Activated CD8-positive, alpha-beta memory T cell treated with anti-CD3 and anti-CD28 coated beads for 4 hours (primary cell): ENCODE data around the gene MBP.

Source experiments
- DNase-seq, 2 donors: peaks; one replicate each; pipeline ENCODE4 v3.0.0-alpha.2; 2020; ENCODE audit warnings: low read depth in 2 of 2

MBP gene

GRCh38 chr18:76988031-76988826 is 144.4 kb downstream of the MBP start:
- no peak for DNase-seq

DNA sequence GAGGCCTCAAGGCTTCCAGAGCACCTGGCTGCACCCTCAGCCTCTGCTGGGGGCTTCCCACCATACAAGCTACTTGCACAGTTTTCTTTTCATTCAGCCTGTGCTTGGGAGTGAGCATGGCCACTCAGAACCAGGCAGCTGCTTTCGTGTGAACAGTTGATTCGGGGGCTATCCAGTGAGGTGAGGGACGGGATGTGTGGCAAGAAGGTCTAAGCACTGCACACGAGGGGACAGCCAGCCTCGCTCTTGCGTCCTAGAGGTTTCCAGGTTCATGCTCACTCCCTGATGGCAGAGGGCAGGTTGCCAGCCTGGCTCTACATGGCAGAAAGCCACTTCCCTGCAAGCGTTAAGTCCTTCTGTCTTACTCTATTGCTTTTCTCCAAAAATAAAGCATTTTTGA is 146.2 kb downstream of the MBP start:
- no peak for DNase-seq

- no peak for DNase-seq
Observed at GRCh38 chr18:76985951-76986236, 146.7 kb downstream of the MBP start.

DNA sequence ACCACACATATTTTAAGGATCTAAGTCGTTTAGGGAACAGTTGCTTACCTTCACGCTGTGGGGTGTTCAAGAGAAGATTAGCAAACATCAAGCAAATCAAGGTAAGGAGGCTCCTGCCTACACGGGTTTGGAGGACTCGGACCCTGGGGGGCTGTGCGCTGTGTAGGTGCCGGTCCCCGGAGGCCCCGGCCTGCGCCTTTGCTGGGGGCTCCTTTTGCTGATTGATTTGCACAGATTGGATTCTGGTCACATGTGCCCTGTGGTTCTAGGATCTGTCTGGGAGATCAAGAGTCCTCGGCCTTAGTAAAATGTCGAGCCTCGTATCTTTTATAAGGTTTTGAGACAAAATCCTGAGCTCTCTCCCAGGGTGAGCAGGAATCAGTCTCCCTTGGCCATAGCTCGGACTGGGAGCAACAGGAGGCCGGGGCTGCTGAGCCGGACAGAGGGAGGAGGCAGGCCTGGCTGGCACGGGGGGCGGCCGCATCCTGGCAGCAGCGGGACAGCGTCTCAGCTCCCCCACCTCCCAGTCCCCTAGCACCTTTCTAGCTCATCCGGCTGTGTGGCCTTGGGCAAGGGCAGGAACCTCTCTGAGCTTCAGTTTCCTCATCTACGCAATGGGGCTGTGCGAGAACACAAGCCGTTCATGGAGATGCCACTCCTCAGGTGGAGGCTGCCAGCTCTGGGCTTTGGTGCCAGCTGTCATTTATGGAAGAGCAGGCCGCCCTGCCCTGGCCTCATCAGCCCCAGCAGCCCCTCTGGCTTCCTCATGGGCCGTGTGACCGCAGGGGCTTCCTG is 147.2 kb downstream of the MBP start:
- no peak for DNase-seq

DNA sequence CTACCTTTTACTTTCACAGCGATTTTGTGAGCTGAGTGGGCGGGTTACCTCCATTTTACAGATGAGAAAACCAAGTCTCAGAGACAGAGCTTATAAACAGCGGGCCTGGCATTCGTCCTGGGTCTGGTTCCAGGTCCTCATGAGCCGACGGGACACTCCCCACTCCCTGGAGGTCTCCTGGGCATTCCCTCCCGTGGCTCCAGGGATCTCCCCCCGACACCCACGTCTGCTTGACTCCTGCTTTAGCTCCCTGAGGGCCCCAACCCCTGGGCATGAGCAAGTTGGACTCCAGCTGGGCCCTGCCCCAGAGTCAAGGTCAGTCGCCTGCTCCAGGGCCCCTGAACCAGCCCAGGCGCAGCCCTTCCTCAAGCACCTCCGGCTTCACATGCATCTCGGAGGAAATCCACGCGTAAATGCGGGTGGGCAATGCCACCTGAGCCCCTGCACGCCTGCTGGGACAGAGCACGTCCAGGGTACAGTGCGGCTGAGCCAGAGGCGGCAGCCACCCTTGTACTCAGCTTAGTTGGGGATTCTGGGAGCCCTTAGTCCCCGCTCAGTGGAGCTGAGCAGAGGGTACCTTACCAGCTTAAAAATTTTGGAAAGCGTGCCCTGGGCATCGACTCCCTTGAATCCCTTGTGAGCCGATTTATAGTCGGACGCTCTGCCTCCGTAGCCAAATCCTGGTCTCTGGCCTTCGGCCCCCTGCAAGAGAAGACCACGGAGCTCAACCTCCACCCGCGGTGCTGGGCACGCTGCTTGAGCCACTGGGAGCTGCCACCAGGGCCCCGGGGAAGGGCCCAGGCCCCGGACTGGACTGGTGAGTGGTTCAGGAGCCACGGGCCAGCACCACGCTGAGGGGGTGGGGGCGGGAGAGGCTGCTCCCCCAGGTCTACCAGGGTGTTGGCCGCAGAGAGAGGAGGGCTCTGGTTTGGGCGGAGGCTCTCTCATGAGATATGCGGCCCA is 148.1 kb downstream of the MBP start:
- no peak for DNase-seq

DNA sequence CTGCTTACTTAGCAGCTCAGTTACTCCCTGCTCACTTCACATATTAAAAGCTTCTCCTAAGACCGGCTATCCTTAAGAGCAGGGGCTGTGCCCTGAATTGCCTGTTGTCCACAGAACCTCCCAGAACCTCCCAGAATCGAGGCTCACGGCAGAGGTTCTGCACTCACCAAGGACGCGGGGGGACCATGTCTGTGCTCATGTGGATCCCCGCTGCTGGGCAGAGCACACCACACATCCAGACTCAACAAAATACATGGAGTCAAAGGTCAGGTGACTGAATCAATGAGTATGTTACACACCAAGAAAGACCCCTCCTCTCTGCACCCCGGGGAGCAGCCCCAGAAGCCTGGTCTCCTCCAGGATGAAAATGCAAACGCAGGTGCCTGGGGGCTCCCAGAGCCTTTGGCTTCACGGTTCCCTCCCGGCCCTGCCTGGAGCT is 149.0 kb downstream of the MBP start:
- DNase-seq: no peak

DNA sequence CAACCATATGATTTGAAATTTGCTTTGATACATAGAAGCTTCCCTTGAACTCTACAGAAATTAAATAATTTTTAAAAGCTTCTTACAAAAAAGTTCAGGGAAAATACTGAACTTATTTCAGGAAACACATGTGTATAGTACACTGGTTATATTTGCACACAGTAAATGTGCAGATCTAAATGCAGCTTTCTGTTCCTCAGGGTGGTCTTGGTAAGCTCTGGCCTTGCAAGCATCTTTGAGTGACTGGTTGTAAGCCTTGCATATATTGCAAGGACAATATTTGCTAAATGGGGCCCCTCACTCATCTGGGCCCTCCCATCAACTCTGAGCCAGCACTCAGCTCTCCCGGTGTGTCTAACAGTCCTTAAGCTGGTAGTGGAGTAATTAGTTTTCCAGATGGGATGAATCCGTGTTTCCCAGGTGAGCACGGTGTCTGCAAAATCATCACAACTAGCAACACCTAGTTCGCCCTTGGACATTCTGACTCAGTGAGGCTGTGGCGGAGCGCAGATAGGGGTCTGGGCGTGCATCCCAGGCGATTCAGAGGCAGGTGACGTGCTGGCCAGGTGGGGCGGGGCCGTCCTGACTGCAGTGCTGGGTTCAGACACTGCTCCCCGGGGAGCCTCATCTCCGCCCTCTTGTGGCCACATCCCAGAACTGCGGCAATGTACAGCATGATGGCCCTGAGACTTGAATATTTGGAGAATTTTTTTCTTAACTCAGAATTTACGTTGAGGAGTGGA is 149.6 kb downstream of the MBP start:
- peak; percentile 57 to 64 for DNase-seq

- DNase-seq: no peak
Observed at GRCh38 chr18:76982038-76982437, 150.5 kb downstream of the MBP start.

GRCh38 chr18:76981396-76981968 is 151.1 kb downstream of the MBP start:
- no peak for DNase-seq

DNA sequence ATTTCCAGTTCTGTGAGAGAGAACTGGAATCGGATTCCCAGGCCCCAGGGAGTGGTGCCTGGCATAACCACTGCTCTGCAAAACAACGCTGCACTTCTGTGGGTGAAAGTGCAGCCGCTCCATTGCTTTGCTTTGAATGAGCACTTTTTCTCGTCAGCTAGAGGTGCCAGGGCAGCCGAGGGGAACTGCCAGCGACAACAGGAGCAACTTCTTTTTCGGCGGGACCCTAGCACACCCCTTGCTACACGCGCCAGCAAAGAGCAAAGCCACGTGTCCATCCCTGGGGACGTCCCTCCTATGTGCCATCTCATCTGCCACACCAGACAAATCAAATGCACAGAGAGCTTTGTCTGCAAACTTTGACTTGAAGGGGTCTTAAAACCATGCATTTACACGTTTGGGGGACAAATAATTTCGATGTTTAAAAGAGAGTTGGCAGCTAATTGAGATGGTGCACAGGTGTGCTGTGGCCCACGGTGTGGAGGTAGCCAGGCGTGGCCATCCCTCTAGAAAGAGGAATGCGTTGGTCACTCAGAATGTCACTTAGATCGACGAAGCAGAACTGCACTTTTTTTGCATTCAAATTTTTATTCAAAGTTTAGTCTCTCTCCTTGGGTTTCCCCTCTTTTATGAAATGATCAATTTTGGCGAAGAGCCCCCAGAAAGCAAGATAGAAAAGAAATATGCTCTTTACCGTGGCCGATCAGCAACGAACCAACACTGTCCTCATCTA is 151.8 kb downstream of the MBP start:
- no peak for DNase-seq

GRCh38 chr18:76979906-76980305 is 152.7 kb downstream of the MBP start:
- no peak for DNase-seq

DNA sequence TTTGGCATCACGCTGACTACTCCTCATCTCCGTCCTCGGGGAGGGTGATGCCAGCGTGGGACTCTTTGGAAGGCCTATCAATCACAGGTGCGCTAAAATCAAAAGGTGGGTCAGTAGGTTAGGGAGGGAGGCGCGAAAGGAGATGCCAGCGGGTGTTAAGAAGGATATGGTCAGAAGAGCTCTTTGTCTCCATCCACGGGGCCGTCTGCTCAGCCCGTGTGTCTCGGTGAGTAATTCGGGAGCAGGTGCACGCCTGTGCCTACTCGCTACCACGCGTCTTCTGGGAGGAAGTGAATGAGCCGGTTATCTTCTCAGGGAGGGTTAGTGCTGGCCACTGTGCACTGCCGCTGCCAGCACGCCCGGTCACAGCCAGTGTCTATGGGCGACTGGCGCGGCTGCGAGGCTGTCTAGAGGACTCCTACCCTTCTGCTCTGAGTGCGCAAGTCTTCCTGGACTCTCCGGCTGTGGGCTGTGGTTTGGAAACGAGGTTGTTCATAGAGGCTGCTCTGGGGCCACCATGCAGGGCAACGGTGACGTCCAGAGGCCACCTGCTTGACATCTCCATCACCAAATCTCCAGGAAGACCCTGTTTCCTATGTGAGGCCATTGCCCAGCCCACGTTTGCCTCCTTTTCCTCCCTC is 153.4 kb downstream of the MBP start:
- no peak for DNase-seq

DNA sequence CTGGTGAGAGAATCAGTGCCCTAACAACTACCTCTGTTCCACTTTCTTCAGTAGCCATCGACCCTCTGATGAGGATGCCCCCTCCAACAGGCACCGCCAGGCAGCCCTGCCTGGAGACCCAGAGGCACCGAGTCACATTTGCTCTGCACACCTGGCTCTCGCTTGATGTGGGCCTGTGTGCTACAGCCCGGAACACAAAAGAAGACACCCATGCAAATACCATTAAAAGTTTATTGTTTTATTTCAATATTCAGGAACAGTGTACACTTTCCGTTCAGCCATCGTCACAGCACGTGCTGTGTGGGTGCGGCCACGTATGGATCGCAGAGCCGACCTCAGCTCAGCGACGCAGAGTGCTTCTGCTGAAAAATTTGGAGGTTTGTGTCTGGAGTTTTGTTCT is 154.0 kb downstream of the MBP start:
- DNase-seq: no peak

DNA sequence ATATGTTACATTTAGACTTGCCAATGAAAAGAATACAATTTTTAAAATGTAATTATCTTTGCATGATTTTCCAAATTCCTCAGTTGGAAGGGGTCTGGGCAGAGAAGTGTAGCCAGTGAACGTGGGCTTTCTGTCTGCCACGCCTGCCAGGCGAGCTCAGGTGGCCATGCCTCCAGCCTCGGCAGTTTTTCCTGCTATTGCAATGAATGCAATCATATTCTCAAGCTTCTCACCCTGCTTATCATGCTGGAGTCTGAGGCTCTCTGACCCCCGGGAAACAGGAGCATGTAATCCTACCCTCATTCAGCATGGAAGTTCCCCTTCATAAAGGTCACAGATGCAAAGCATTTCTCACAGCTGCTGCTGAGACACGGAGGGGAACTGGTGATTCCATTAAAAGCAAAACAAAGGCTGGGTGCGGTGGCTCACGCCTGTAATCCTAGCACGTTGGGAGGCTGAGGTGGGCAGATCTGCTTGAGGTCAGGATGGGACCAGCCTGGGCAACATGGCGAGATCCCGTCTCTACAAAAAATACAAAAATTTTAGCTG is 154.8 kb downstream of the MBP start:
- DNase-seq: no peak

- no peak for DNase-seq
Observed at GRCh38 chr18:76977108-76977621, 155.4 kb downstream of the MBP start.

GRCh38 chr18:76975577-76976110 is 156.9 kb downstream of the MBP start:
- no peak for DNase-seq

- no peak for DNase-seq
Observed at GRCh38 chr18:76974386-76974785, 158.2 kb downstream of the MBP start.

GRCh38 chr18:76973520-76974266 is 158.9 kb downstream of the MBP start:
- DNase-seq: no peak
